Measurements from ENCODE around the gene FAM50B.

DNA sequence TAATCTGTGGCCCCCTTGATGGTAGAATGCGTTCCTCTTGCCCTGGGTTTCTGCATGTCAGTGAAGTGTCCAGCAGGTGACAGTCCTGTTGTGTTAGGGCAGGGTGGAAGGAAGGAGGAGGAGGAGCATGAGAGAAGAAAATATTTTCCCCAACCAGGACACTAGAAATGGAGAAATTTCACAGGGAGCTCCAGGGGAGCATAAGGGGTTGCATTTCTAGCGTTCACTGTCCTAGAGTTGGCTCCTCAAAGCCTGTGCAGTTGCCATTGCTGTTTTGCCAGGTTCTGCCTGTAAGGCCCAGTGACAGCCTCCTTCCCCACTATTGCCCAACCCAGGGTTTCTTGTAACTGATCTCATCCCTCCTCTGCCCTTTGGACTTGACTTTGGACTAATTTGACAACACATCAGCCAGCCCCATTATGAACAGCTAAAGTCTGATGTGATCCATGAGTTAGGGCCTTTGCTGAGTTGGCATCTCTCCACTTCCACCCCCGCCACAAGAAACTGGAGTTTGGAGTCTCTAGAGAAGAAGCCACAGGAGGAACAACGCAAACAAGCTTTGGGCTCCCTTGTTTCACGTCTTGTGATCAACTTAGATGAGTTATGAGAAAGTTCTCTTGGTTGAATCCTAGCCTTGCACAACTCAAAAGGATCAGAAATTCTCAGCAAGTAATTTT is 14.0 kb upstream of the FAM50B start:
- peak; percentile 10 to 39 for TF ChIP-seq POLR2AphosphoS5 (IDR thresholded peaks at IDR 0.05)
- TF ChIP-seq, protein P1, sequence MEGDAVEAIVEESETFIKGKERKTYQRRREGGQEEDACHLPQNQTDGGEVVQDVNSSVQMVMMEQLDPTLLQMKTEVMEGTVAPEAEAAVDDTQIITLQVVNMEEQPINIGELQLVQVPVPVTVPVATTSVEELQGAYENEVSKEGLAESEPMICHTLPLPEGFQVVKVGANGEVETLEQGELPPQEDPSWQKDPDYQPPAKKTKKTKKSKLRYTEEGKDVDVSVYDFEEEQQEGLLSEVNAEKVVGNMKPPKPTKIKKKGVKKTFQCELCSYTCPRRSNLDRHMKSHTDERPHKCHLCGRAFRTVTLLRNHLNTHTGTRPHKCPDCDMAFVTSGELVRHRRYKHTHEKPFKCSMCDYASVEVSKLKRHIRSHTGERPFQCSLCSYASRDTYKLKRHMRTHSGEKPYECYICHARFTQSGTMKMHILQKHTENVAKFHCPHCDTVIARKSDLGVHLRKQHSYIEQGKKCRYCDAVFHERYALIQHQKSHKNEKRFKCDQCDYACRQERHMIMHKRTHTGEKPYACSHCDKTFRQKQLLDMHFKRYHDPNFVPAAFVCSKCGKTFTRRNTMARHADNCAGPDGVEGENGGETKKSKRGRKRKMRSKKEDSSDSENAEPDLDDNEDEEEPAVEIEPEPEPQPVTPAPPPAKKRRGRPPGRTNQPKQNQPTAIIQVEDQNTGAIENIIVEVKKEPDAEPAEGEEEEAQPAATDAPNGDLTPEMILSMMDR (IDR thresholded peaks at IDR 0.05), result no peak
- TF ChIP-seq EP300 (IDR thresholded peaks at IDR 0.05), result no peak
- no peak for TF ChIP-seq POLR2A (IDR thresholded peaks at IDR 0.05; ENCODE audit: low read depth)
